Measurements from ENCODE around the gene SMC1B. TPM values are rescaled to one million over a fixed set of nuclear protein-coding genes. Genes with fewer than 3 reads are reported as not detected.

SMC1B gene
- total RNA-seq, 2 experiments from 2014 or later = 0.08 TPM; not detected in 1

- no peaks in the 10 kb centered on the region for H3K4me1 ChIP-seq (ENCODE audit: insufficient read depth, low read length, poor library complexity, severe bottlenecking)
- DNase-seq (ENCODE audit: low spot score) = no peak
- no peak overlapping the region for H2AFZ ChIP-seq (ENCODE audit: low read length)
- TF ChIP-seq CTCF (conservative IDR thresholded peaks at IDR 0.05; ENCODE audit: low read length) = no peak
- TF ChIP-seq EZH2phosphoT487 (IDR thresholded peaks at IDR 0.05; ENCODE audit: borderline replicate concordance, low read depth, low read length) = no peak
- no peaks in the 10 kb centered on the region for H3K79me2 ChIP-seq (ENCODE audit: insufficient read depth, low read depth, low read length)
- ChIA-PET CTCF (ENCODE audit: unreplicated experiment) (no interaction called here), POLR2A (interaction anchor here (0.6 kb wide), 1 partner anchor 333 kb away, joined by 3 read pairs; no protein-coding TSS in a partner anchor)
- BruUV-seq (replicated peaks) = no TSS peak
- H3K36me3 ChIP-seq (ENCODE audit: insufficient read depth, low read length) = no peaks in the 10 kb centered on the region
- H3K9me3 ChIP-seq (ENCODE audit: low read length) = no peaks in the 10 kb centered on the region
- intact Hi-C loops (cut with micrococcal nuclease; ENCODE audit: unreplicated experiment) = no loop called here
- H3K27ac ChIP-seq (ENCODE audit: low read depth, low read length, poor library complexity, severe bottlenecking) = no peak overlapping the region
- no peaks in the 10 kb centered on the region for H4K20me1 ChIP-seq (ENCODE audit: insufficient read depth, low read length)
- no peak overlapping the region for H3K4me3 ChIP-seq (ENCODE audit: low read depth, low read length, poor library complexity, severe bottlenecking)
- no peaks in the 10 kb centered on the region for H3K9me2 ChIP-seq (ENCODE audit: insufficient read depth, low read length)
- no peak overlapping the region for H3K4me2 ChIP-seq (ENCODE audit: low read length)
Observed at GRCh38 chr22:45424241-45424731, 10.9 kb upstream of the SMC1B start.

- Histone ChIP-seq H3K4me1 (ENCODE audit: insufficient read depth, low read length, poor library complexity, severe bottlenecking) (no peaks in the 10 kb centered on the region), H3K9me3 (ENCODE audit: low read length) (no peaks in the 10 kb centered on the region), H3K4me3 (ENCODE audit: low read depth, low read length, poor library complexity, severe bottlenecking) (no peak overlapping the region), H3K4me2 (ENCODE audit: low read length) (no peak overlapping the region), H3K9me2 (ENCODE audit: insufficient read depth, low read length) (no peaks in the 10 kb centered on the region), H2AFZ (ENCODE audit: low read length) (no peak overlapping the region), H3K36me3 (ENCODE audit: insufficient read depth, low read length) (no peaks in the 10 kb centered on the region), H3K79me2 (ENCODE audit: insufficient read depth, low read depth, low read length) (no peaks in the 10 kb centered on the region), H3K27ac (ENCODE audit: low read depth, low read length, poor library complexity, severe bottlenecking) (no peak overlapping the region), H4K20me1 (ENCODE audit: insufficient read depth, low read length) (no peaks in the 10 kb centered on the region)
- TF ChIP-seq EZH2phosphoT487 (IDR thresholded peaks at IDR 0.05; ENCODE audit: borderline replicate concordance, low read depth, low read length) (no peak), CTCF (conservative IDR thresholded peaks at IDR 0.05; ENCODE audit: low read length) (no peak)
- no TSS peak for BruUV-seq (replicated peaks)
- intact Hi-C loops (cut with micrococcal nuclease; ENCODE audit: unreplicated experiment) = no loop called here
- ChIA-PET CTCF (ENCODE audit: unreplicated experiment) (no interaction called here), POLR2A (no interaction called here)
- no peak for DNase-seq (ENCODE audit: low spot score)
Observed at GRCh38 chr22:45423524-45423923, 10.1 kb upstream of the SMC1B start.

GRCh38 chr22:45422237-45422983 lies 9.0 kb upstream of the SMC1B start:
- no peak for DNase-seq (ENCODE audit: low spot score)
- ChIA-PET CTCF (ENCODE audit: unreplicated experiment) (no interaction called here), POLR2A (no interaction called here)
- no peak overlapping the region for H3K27ac ChIP-seq (ENCODE audit: low read depth, low read length, poor library complexity, severe bottlenecking)
- no peaks in the 10 kb centered on the region for H3K36me3 ChIP-seq (ENCODE audit: insufficient read depth, low read length)
- H3K79me2 ChIP-seq (ENCODE audit: insufficient read depth, low read depth, low read length) = no peaks in the 10 kb centered on the region
- no peaks in the 10 kb centered on the region for H4K20me1 ChIP-seq (ENCODE audit: insufficient read depth, low read length)
- no peak overlapping the region for H2AFZ ChIP-seq (ENCODE audit: low read length)
- no peaks in the 10 kb centered on the region for H3K4me1 ChIP-seq (ENCODE audit: insufficient read depth, low read length, poor library complexity, severe bottlenecking)
- no peaks in the 10 kb centered on the region for H3K9me3 ChIP-seq (ENCODE audit: low read length)
- H3K4me2 ChIP-seq (ENCODE audit: low read length) = no peak overlapping the region
- no TSS peak for BruUV-seq (replicated peaks)
- no peak overlapping the region for H3K4me3 ChIP-seq (ENCODE audit: low read depth, low read length, poor library complexity, severe bottlenecking)
- no peak for TF ChIP-seq CTCF (conservative IDR thresholded peaks at IDR 0.05; ENCODE audit: low read length)
- TF ChIP-seq EZH2phosphoT487 (IDR thresholded peaks at IDR 0.05; ENCODE audit: borderline replicate concordance, low read depth, low read length) = no peak
- no peaks in the 10 kb centered on the region for H3K9me2 ChIP-seq (ENCODE audit: insufficient read depth, low read length)
- intact Hi-C loops (cut with micrococcal nuclease; ENCODE audit: unreplicated experiment) = no loop called here
